Kidney glomerular epithelial cell (primary cell): ENCODE data around the gene RIC3.

Experiments used
- DNase-seq: peaks from one replicate; lab custom pipeline; 2025; lab: John Stamatoyannopoulos, UW

The RIC3 gene

GRCh38 chr11:8168485-8169257 is at the start of gene RIC3:
RIC3 (minus strand) TSS chr11:8169025; CDS start chr11:8168989, 36 bp downstream.
- no peak for DNase-seq

GRCh38 chr11:8218409-8218808 is 49.6 kb upstream of the RIC3 start:
- DNase-seq, result no peak

GRCh38 chr11:8217926-8218325 is 49.1 kb upstream of the RIC3 start:
- DNase-seq, result no peak

GRCh38 chr11:8217136-8217535 is 48.3 kb upstream of the RIC3 start:
- no peak for DNase-seq

GRCh38 chr11:8213376-8213775 is 44.6 kb upstream of the RIC3 start:
- DNase-seq, result no peak

GRCh38 chr11:8209208-8209807 is 40.5 kb upstream of the RIC3 start:
- no peak for DNase-seq

GRCh38 chr11:8207080-8208000 is 38.5 kb upstream of the RIC3 start:
- no peak for DNase-seq

- DNase-seq, result no peak
Measured at GRCh38 chr11:8206251-8207079, 37.6 kb upstream of the RIC3 start.

- DNase-seq, result no peak
Measured at GRCh38 chr11:8205566-8205965, 36.7 kb upstream of the RIC3 start.

- no peak for DNase-seq
Measured at GRCh38 chr11:8204596-8204995, 35.8 kb upstream of the RIC3 start.

- no peak for DNase-seq
Measured at GRCh38 chr11:8204025-8204424, 35.2 kb upstream of the RIC3 start.

- DNase-seq, result no peak
Measured at GRCh38 chr11:8203414-8203715, 34.5 kb upstream of the RIC3 start.

GRCh38 chr11:8202516-8203413 is 33.9 kb upstream of the RIC3 start:
- DNase-seq, result no peak

GRCh38 chr11:8201644-8202365 is 33.0 kb upstream of the RIC3 start:
- DNase-seq, result no peak

GRCh38 chr11:8199676-8200075 is 30.9 kb upstream of the RIC3 start:
- no peak for DNase-seq

- no peak for DNase-seq
Measured at GRCh38 chr11:8196749-8197148, 27.9 kb upstream of the RIC3 start.

GRCh38 chr11:8194956-8195355 is 26.1 kb upstream of the RIC3 start:
- no peak for DNase-seq

- DNase-seq, result no peak
Measured at GRCh38 chr11:8192896-8193209, 24.0 kb upstream of the RIC3 start.

GRCh38 chr11:8192016-8192895 is 23.4 kb upstream of the RIC3 start:
- peak; percentile 25 for DNase-seq
